ENCODE data around the gene ASAP2.
A peak's percentile ranks its signal among the peaks of the same experiment; 100 is the strongest.

Gene ASAP2

GRCh38 chr2:9410108-9410507, 203.5 kb downstream of the ASAP2 start:
- no peak for DNase-seq

GRCh38 chr2:9412781-9413180, 206.2 kb downstream of the ASAP2 start:
- peak; percentile 21 to 51 for DNase-seq

GRCh38 chr2:9415516-9416169, 209.0 kb downstream of the ASAP2 start:
- DNase-seq = peak; percentile 74 to 90

DNA sequence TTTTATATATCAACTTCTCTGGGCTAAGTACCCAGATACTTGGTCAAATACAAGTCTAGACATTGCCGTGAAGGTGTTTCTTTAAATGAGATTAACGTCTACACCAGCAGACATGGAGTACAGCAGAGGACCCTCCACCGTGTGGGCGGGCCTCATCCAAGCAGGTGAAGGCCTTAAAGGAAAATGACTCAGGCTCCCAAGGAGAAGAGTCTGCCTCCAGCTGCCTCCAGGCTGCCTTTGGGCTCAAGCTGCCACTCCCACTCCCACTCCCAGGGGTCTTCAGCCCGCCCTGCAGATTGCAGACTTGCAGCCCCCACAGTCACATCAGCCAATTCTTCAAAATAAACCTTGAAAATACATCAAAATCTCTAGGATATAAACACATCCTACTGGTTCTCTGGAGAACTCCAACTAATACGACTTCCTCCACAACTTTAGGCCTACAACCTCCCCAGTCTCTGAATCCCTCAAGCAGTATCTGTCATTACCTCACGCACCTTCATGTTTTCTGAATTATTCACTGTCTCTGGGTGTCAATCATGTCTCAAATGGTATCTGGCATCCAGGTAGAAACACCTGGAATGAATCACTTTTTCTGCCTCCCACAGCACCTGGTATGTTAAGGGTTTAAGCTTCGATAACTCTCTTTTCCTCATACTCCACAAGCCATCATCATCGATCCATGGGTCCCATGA, 209.8 kb downstream of the ASAP2 start:
- peak in 1 of 2 donors; percentile 27 for DNase-seq

GRCh38 chr2:9416962-9417316, 210.3 kb downstream of the ASAP2 start:
- DNase-seq = no peak

- no peak for DNase-seq
Measured at GRCh38 chr2:9417725-9418124, 211.1 kb downstream of the ASAP2 start.

GRCh38 chr2:9418746-9419145, 212.1 kb downstream of the ASAP2 start:
- DNase-seq = no peak

- peak; percentile 76 to 89 for DNase-seq
Measured at GRCh38 chr2:9419541-9419940, 212.9 kb downstream of the ASAP2 start.

- DNase-seq = no peak
Measured at GRCh38 chr2:9420495-9420894, 213.9 kb downstream of the ASAP2 start.

DNA sequence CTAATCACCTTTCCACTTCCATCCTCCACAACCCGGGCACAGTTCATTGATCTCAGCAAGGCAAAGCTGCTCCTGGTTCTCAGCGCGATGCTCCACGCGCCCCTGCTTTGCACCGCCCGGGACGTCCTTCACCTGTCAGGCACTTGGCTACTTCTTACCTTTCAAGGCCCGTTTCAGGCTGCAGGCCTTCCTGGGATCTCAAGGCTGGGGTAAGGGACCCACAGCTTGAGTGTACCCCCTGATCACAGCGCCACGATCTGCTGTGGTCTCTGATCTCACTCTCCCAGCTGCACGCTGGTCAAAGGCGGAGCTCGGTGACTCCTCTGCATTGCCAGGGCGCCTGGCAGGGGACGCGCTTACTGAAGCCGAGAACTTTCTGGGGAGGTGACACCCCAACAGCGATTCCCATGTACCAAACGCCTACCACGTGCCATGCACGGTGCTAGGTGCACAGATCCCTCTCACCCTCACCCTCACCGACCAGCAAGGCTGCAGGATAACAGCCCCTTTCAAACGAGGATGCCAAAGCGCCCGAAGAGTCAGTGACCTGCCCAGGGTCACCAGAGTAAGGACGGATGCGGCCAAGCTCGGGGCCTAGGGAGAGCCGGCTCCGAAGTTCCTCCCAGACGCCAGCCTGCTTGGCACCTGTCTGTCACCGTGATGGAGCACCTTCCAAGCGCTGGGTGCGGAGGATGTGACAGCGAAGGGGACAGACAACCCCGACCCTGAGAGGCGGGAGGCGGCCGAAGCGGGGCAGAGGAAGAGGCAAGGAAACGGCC, 215.9 kb downstream of the ASAP2 start:
- DNase-seq = peak; percentile 47 to 73

- peak; percentile 99 for DNase-seq
Measured at GRCh38 chr2:9423100-9423921, 216.7 kb downstream of the ASAP2 start, which contains the start of the genes CPSF3 and ITGB1BP1. Gene CPSF3, plus strand, starts transcription at chr2:9423654. Its CDS starts 120 bp downstream, at chr2:9423774. Gene ITGB1BP1, minus strand, starts transcription at chr2:9423528. Its CDS starts 4,831 bp downstream, at chr2:9418697.

- DNase-seq = peak; percentile 11 to 17
Measured at GRCh38 chr2:9423922-9424272, 217.3 kb downstream of the ASAP2 start.

GRCh38 chr2:9424447-9425164, 218.0 kb downstream of the ASAP2 start:
- no peak for DNase-seq

DNA sequence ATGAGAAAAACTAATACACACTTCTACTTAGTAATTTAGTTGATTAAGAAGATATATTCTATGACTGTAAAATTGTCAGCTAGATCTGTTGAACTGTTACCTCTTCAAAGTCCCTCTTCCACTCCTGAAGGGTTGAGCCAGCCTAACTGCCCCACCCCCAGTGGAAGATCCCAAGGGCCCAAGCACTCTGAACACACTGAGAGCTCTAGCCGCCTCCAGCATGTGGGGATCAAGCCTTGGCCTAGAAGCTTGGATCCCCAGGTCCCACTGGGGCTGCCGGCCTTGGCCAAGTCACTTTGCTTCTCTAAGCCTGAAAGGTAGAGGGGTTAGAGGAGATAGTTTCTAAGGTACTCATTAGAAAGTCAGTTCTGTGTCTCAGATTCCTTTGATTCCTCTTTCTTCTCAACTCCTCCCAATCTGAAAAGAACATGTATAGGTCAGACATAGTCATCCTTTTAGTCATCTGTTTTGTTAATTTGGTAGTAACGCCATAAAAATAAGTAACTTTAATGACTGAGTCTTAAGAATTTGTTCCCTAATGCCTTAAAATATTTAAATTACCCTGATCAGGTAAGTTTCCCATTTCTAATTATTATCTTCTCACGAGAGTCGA, 222.5 kb downstream of the ASAP2 start:
- DNase-seq = no peak

DNA sequence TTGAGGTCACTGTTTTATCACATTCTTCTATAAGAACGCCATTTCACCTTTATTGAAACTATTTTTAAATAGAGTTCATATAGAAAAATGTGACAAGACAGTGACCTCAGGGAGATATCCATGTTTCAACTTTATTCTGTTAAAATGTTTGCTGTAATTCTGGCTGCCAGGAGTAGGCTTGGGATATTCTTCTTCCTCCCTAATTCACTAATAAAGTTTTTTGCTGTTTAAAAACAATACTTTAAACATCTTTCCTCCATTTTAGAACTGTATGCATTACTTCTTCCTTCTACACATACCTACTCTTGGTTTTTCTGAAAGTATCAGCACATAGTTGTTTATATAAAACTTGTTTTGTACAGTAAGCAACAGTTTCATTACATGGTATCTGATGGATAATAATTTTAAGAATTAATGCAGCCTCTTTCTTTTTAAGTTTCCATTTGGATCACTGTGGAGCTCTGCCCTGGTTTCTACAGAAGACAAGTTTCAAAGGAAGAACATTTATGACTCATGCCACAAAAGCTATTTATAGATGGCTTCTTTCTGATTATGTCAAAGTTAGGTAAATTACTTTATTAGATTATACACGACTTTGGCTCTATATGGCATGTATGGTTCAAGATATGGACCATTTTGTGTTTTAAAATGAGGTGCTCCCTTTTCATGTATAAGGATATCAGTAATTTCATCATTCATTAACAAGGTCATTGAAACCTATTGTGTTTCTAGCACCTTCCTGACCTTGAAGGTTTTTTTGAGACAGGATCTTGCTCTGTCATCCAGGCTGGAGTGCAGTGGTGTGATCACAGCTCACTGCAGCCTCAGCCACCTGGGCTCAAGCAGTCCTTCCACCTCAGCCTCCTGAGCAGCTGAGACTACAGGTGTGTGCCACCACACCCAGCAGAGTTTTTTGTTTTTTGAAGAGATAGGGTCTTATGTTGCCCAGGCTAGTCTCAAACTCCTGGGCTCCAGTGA, 224.0 kb downstream of the ASAP2 start:
- DNase-seq = no peak

DNA sequence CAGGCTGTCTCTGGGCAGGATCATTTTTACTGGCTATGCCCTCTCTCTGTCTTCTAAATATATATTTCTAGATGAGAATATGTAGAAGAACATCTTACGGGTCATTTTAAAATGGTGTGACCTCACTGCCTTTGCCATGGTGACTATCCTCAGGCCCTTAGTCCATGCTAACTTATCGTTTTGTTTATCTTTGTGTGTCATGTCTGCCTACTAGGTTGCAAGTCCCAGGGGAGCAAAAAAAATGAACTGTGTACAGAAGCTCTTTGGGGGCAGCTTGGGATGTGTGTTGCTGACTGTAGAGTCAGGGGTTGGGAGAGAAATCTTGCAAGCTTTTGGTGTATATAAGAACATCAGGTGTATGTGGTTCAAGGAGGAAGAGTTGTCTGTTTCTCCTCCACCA, 227.9 kb downstream of the ASAP2 start:
- no peak for DNase-seq

DNA sequence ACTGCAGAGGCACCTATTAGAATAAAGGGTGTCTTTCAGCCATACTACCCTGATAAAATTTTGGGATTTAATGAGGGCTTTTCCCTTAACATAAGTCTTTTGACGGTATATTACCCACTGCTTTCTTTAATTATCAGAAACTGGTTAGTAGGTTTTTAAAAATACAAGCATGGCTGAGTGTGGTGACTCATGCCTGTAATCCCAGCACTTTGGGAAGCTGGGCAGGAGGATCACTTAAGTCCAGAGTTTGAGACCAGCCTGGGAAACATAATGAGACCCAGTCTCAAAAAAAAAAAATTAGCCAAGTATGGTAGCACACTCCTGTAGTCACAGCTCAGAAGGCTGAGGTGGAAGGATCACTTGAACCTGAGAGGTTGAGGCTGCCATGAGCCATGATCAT, 232.9 kb downstream of the ASAP2 start:
- DNase-seq = no peak

DNA sequence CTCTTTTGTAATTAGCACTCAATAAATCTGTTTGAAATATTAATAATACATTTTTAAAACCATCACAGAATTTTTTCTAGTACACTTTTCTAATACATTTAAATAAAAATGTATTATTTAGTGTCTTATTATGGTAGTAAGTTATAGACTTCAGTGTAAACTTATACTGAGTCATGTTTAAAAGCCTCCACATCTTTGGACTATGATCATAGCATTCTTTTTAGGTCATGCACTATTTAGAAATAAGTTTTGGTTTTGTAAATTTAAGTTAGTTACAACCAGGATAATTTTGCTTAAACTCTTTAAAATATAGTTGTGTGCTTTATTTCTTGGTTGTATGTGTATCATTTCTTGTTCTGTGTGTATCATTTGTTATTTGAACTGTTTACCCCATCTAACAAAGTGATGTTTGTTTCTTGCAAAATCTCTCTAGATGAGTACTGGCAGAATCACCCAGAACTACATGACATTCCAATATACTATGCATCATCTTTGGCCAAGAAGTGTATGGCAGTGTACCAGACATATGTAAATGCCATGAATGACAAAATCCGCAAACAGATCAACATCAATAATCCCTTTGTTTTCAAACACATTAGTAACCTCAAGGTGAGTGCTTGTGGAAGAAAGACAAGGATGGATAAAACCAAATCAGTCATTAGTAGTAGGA, 233.6 kb downstream of the ASAP2 start:
- no peak for DNase-seq

DNA sequence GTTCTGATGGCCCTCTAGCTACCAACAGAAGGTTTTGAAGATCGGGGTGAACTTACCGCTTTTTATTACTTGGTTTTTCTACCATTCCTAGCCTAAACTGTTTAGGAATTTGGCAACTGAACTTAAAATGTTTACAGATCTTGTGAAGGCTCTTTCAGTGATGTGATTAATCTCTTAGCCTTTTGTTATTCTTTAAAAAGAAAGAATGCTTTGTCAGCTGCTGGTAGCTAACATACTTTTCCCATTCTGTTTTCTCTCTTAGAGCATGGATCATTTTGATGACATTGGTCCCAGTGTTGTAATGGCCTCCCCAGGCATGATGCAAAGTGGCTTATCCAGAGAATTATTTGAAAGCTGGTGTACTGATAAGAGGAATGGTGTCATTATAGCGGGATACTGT, 234.9 kb downstream of the ASAP2 start:
- DNase-seq = no peak

DNA sequence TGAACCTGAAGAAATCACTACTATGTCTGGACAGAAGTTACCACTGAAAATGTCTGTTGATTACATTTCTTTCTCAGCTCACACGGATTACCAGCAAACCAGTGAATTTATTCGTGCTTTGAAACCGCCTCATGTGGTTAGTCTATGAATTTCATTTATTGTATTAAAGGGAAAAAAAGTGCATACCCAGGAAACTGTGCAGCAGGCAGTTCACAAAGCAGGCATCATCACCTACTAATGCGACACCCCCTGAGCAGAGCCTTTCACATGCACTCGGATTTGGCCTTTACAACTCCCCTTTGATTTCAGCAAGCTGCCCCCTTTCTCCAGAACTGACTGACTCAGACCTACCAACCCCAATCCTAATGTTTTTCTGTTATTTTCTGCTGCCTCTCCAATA, 236.9 kb downstream of the ASAP2 start:
- no peak for DNase-seq
